ENCODE results near the gene FAM163B.
"Not testable (repeated sequence)": the region's sequence is repeated elsewhere in the genome, so short reads cannot be mapped to it uniquely, and the experiment has no call there.

The FAM163B gene

DNA sequence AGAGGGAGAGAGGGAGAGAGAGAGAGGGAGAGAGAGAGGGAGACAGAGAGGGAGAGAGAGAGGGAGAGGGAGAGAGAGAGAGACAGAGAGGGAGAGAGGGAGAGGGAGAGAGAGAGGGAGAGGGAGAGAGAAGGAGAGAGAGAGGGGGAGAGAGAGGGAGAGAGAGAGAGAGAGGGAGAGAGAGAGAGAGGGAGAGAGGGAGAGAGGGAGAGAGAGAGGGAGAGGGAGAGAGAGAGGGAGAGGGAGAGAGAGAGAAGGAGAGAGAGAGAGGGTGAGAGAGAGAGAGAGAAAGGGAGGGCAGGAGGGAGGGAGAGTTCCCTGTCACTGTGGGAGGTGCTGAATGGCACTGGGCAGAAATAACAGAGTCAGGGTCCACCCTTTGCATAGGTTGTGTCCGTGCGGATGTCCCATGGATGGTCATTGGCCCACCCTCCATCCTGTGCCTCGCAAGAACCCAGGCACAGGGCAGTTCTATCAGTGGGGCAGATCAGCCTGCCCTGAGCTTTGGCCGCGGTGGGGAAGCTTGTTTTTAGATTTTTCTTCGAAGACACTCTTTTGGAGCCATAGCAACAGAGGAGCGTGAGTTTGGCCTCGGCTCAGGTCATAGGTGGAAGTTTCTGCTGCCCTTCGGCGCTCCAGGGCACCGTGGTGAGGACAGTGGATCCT is 44.6 kb downstream of the FAM163B start:
- TF ChIP-seq, protein P1, sequence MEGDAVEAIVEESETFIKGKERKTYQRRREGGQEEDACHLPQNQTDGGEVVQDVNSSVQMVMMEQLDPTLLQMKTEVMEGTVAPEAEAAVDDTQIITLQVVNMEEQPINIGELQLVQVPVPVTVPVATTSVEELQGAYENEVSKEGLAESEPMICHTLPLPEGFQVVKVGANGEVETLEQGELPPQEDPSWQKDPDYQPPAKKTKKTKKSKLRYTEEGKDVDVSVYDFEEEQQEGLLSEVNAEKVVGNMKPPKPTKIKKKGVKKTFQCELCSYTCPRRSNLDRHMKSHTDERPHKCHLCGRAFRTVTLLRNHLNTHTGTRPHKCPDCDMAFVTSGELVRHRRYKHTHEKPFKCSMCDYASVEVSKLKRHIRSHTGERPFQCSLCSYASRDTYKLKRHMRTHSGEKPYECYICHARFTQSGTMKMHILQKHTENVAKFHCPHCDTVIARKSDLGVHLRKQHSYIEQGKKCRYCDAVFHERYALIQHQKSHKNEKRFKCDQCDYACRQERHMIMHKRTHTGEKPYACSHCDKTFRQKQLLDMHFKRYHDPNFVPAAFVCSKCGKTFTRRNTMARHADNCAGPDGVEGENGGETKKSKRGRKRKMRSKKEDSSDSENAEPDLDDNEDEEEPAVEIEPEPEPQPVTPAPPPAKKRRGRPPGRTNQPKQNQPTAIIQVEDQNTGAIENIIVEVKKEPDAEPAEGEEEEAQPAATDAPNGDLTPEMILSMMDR (IDR thresholded peaks at IDR 0.05; ENCODE audit: control insufficient read depth, extremely low read depth, insufficient read depth), result no peak
- DNase-seq (ENCODE audit: low read depth), result no peak
- H3K4me3 ChIP-seq (ENCODE audit: low read depth, low read length), result no peak overlapping the region

DNA sequence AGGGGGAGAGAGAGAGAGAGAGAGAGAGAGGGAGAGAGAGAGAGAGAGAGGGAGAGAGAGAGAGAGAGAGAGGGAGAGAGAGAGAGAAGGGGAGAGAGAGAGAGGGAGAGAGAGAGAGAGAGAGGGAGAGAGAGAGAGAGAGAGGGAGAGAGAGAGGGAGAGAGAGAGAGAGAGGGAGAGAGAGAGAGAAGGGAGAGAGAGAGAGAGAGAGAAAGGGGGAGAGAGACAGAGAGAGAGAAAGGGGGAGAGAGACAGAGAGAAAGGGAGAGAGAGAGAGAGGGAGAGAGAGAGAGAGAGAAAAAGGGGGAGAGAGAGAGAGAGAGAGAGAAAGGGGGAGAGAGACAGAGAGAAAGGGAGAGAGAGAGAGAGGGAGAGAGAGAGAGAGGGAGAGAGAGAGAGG is 45.4 kb downstream of the FAM163B start:
- H3K4me3 ChIP-seq (ENCODE audit: low read depth, low read length); DNase-seq (ENCODE audit: low read depth): not testable (repeated sequence)

DNA sequence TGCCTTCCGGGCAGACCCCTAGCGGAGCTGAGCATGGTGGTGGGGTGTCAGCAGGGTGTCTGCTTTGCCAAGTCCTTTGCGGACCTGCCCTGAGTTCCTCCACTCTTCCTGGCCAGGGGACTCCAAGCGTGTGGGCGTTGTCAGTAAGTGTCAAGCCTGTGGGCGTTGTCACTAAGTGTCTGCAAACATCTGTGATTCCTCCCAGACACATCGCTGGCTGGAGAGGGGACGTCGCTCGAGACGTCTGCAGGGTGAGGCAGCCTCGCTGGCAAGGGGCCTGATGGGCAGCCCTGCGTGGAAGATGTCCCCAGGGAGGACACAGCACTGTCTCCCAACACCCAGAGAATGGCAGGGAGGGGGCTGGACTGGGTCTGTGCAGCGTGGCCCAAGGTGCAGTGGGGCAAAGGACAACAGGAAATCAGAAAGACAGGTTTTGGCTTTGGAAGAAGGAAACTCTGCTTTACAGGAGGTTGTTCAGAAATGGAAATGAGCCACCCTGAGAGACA is 45.8 kb downstream of the FAM163B start:
- H3K4me3 ChIP-seq (ENCODE audit: low read depth, low read length), result no peak overlapping the region
- TF ChIP-seq, protein P1 (IDR thresholded peaks at IDR 0.05; ENCODE audit: control insufficient read depth, extremely low read depth, insufficient read depth), result no peak
- DNase-seq (ENCODE audit: low read depth), result no peak

DNA sequence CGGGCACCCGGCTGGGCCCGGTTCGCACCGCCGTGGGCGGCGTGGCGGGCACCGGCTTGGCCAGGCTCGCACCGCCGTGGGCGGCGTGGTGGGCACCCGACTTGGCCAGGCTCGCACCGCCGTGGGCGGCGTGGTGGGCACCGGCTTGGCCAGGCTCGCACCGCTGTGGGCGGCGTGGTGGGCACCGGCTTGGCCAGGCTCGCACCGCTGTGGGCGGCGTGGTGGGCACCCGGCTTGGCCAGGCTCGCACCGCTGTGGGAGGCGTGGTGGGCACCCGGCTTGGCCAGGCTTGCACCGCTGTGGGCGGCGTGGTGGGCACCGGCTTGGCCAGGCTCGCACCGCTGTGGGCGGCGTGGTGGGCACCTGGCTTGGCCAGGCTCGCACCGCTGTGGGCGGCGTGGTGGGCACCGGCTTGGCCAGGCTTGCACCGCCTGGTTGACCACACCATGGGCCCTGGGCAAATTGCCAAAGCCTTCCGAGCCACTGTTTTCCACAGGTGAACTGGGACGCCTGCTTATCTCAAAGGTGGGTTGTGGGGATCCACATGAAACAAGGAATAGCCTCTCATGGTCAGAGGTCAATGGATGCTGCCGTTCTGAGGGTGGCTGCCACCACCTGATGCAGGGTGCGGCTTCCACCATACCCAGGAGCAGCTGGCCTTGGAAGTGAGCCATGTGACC is 46.4 kb downstream of the FAM163B start:
- no peak overlapping the region for H3K4me3 ChIP-seq (ENCODE audit: low read depth, low read length)
- DNase-seq (ENCODE audit: low read depth), result no peak
- TF ChIP-seq, protein P1 (IDR thresholded peaks at IDR 0.05; ENCODE audit: control insufficient read depth, extremely low read depth, insufficient read depth), result no peak

DNA sequence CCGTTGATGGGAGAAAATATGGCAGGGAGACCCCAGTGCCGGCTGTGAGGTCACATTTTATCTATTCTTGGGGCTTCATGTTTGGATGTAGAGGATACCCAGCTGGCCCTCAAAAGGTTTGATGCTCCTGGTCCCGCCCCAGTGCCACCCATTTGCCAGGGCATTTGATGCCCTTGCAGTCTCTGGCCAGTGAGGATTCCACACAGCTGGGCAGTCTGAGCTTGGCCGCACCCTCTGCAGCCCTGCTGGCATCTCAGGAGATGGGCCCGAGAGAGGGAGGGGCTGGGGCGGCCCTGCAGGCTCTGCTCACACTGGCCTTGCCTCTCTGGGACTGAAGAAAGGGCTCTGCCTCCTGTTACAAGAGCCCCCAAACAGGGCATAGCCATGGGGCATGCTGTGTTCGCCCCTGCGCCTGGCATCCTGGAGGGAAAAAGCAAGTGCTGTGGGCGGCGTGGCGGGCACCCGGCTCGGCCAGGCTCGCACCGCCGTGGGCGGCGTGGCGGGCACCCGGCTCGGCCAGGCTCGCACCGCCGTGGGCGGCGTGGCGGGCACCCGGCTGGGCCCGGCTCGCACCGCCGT is 47.1 kb downstream of the FAM163B start:
- TF ChIP-seq, protein P1 (IDR thresholded peaks at IDR 0.05; ENCODE audit: control insufficient read depth, extremely low read depth, insufficient read depth), result no peak
- H3K4me3 ChIP-seq (ENCODE audit: low read depth, low read length), result no peak overlapping the region

DNA sequence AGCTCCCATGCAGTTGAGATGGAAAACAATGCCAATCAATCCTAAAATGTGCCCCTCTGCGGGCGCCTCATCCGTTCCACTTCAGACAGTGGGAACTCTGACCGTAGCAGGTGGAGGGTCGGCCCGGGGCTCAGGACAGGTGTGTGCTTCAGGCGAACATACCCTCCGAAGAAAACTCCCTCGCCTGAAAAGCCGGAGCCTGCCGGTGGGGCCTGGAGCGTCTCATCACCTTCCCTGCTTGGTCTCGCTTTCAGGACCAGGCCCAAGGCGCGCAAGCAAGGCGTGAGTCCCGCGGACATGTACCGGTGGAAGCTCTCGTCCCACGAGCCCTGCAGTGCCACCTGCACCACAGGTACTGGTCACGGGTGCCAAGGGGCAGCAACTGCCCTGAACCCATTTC is 48.2 kb downstream of the FAM163B start:
- H3K4me3 ChIP-seq (ENCODE audit: low read depth, low read length), result no peak overlapping the region
- no peak for DNase-seq (ENCODE audit: low read depth)
- TF ChIP-seq, protein P1 (IDR thresholded peaks at IDR 0.05; ENCODE audit: control insufficient read depth, extremely low read depth, insufficient read depth), result no peak

More for the DNA sequence above, 47.1 kb downstream of the FAM163B start:
- no peak for DNase-seq (ENCODE audit: low read depth)

DNA sequence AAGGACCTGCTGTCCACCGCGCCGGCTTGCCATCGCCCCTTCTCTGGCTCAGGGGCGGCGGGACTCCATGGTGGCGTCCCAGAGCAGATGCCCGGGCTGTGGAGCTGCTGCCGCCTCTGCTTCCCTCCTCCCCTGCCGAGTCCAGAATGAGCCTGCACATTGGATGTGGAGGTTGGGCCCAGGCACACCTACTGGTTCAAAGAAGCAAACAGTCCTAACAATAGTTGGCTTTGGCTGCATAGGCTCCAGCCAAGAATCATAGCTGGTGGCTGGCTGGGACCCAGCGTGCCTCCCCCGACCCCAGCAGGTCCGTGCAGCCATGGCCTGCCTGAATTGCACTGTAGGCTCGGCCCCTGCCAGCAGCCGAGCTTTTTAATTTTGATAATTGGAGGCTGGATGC is 48.9 kb downstream of the FAM163B start:
- TF ChIP-seq, protein P1 (IDR thresholded peaks at IDR 0.05; ENCODE audit: control insufficient read depth, extremely low read depth, insufficient read depth), result no peak
- DNase-seq (ENCODE audit: low read depth), result no peak
- no peak overlapping the region for H3K4me3 ChIP-seq (ENCODE audit: low read depth, low read length)

Data from LNCaP clone FGC (cell line).